ELR (cell line): ENCODE measurements around the gene FAM171A1.
"Not testable (repeated sequence)": the region's sequence is repeated elsewhere in the genome, so short reads cannot be mapped to it uniquely, and the experiment has no call there.

Source experiments
- DNase-seq: peaks from one replicate; pipeline ENCODE4 v3.0.0-alpha.2; 2015; ENCODE audit warnings: low read depth

FAM171A1 gene

DNA sequence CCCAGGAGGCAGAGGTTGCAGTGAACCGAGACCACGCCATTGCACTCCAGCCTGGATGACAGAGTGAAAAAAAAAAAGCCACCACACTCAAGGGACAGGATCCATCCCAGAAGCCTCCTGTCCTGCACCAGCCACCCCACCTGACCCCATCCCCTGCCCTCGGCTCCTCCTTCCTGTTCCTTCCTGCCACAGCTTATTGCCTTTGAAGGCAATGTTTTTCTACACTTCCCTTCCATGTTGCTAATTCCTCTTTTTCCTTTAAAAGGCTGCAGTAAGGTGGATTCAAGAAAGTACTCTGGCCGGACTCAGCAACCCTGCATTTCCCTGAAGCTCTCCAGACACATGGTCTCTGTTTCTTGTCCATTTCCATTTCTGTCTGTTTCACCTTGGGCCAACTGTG lies 80.9 kb downstream of the FAM171A1 start:
- no peak for DNase-seq

- DNase-seq = no peak
These were observed 90.1 kb downstream of the FAM171A1 start for GRCh38 chr10:15280974-15281373.

GRCh38 chr10:15280462-15280861 lies 90.6 kb downstream of the FAM171A1 start:
- DNase-seq = no peak

DNA sequence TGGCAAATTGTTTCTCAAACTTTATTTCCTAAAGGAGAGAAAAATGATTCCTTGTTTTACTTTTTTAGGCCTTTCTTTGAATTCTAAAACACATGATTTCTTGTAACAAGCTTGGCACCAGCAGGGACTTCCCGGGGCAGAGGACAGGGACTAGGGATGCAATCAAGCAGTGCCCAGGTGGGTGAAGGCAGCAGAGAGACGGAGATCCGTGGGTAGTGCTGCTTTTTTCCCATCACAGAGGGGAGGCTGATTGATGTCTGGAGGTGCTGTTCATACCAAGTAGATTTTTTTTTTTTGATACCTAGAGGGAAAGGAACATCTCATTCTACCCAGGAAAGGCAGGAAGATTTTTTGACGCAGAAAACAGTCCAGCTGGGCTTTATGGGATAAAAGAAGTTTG lies 91.9 kb downstream of the FAM171A1 start:
- DNase-seq = no peak

DNA sequence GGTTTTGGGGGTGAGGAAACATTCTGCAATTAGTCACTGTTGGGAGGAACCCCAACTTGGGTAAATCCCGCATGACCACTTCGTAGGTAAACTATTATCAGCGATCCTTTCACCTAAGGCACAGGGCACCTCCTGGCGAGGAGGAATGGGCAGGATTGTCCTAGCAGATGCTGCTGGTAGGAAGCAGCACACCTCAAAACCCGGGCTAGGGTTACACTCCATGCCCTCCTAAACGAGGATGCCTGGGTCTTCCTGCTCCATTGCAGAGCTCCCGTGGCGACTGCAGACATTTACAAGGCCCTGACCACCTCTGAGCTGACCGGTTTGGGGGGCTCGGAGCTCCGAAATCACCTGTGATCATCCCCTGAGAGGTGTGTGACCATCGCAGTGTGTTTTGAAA lies 92.3 kb downstream of the FAM171A1 start:
- no peak for DNase-seq

- DNase-seq = peak; percentile 21
These were observed 95.0 kb downstream of the FAM171A1 start for GRCh38 chr10:15276039-15276438.

- DNase-seq = not testable (repeated sequence)
These were observed 101.3 kb downstream of the FAM171A1 start for GRCh38 chr10:15269838-15270237.

DNA sequence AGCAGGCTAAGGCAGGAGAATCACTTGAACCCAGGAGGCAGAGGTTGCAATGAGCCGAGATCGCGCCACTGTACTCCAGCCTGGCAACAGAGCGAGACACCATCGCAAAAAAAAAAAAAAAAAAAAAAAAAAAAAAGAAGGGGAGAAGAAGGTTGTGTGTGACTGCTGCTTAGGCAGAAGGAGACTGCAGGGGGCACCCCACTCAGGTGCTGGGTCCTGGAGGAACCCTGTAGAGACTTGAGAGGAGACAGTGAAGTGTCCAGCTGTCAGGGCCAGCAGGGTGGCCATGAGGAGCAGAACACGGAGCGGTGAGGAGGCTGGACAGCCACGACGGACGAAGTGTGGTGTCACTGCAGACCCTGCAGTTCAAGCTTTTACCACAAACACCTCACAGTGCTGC lies 103.6 kb downstream of the FAM171A1 start:
- peak; percentile 10 for DNase-seq

DNA sequence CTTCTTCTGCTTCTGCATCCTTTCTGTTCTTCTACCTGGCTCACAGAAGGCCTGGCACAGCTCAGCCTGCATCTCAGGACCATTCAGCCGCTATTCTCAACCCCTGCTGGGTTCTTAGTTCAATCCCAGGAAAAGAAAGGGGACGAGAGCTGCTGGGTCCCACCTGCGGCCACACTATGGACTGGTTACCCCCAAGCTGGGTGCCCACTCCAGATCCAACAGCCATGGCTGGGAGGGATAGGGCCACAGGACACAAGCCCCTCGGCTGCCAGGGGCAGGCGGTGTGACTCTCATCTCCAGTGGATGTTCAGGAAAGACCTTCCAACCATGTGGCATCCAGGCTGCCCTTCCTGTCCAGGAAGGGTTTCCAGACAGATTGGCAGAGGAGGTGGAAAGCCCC lies 105.0 kb downstream of the FAM171A1 start:
- no peak for DNase-seq

DNA sequence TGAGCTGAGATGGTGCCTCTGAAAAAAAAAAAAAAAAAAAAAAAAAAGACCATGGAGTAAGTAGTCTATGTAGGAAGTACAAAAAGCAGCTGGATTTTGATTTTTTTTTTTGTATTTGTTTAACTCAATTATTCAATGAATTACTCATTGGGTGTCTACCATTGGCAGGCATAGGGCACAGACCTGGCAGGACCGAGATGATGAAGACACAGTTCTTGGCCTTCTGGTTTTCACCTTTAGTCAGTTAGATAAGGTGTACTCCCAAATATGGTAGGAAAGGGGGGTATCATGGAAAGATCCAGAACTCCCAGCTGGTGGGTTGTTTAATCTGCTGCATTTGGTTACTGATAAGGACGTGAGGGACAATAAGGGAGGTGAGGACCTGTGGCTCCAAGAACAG lies 105.5 kb downstream of the FAM171A1 start:
- no peak for DNase-seq

- DNase-seq = no peak
These were observed 106.0 kb downstream of the FAM171A1 start for GRCh38 chr10:15265056-15265455.

DNA sequence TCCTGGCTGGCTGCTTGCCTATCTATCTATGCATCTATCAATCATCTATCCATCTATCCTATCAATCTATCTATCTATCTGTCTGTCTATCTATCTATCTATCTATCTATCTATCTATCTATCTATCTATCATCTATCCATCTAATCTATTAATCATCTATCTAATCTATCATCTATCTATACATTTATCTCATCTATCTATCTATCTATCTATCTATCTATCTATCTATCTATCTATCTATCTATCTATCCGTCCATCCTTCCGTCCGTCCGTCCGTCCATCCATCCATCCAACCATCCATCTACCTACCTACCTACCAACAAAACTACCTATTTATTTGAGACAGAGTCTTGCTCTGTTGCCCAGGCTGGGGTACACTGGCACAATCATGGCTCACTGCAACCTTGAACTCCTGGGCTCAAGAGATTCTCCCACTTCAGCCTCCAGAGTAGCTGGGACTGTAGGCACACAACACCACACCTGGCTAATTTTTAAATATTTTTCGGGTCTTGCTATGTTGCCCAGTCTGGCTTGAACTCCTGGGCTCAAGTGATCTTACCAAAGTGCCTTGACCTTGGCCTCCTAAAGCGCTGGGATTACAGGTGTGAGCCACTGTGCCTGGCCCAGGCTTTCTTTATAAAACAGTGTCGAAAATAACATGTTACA lies 107.3 kb downstream of the FAM171A1 start:
- DNase-seq = no peak

- DNase-seq = peak; percentile 23
These were observed 108.9 kb downstream of the FAM171A1 start for GRCh38 chr10:15262036-15262713.

GRCh38 chr10:15259136-15259535 lies 112.0 kb downstream of the FAM171A1 start:
- DNase-seq = no peak

DNA sequence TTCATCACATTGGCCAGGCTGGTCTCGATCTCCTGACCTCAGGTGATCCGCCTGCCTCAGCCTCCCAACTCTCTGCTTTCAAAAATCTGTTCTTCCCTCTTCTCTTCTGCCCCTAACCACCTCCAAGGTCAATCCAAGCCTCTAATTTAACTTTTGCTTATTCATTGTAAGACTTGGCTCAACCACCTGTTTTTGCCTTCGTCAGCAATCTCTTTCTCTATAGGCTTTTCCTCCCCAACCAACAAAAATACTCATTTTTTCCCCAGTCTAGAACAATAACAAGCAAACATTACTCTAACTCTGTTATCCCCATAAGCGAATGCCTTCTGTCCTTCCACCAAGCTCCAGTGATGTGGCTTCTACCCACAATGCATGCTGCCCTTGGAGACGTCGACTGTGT lies 112.8 kb downstream of the FAM171A1 start:
- DNase-seq = no peak

DNA sequence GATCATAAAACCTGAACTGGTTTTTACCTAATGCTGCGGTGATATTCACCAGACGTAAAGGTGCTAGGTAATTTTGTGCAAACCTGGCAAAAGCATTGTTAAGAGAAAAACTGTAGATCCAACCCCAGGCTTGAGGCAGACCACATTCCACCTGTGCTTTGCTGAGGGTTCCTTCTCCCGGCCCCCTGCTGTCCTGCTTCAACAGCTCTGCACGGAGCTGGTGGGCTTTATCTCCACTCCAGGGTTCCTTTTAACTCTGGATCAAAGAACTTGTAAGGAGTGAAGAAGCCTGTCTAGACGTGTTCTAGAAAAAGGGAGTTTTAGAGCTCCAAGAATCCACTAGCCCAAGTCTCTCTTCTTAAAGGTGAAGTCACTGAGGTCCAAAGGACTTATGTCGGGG lies 115.1 kb downstream of the FAM171A1 start:
- DNase-seq = no peak

GRCh38 chr10:15254808-15255648 lies 116.1 kb downstream of the FAM171A1 start:
- DNase-seq = no peak

GRCh38 chr10:15253951-15254807 lies 116.9 kb downstream of the FAM171A1 start:
- no peak for DNase-seq

GRCh38 chr10:15252396-15252795 lies 118.7 kb downstream of the FAM171A1 start:
- no peak for DNase-seq

DNA sequence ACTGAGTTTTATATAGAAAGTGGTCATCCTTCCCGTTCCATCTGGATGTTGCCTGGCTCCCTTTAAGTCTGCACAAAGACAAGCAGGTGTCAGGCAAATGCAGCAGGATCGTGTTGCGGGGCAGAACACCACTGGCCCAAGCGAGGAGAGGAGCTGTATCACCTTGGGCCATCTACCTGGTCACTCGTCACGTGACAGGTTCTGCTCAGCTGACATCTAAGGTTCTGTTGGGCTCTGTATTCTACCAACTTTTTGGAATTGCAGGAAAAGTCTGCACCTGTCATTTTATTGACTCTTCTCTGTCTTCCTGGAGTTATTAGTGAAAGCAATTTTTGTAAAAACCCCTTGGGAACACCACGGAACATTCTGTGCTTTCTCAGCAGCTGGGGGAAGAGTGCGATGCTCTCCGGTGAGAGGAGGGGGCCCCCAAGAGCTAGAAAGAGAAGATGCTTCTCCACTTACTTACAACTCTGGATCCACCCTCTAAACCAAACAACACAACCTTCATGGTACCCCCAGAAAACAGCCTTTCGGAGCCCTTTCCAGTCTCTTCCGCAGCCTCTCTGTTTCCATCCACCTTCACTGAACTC lies 119.2 kb downstream of the FAM171A1 start:
- no peak for DNase-seq

DNA sequence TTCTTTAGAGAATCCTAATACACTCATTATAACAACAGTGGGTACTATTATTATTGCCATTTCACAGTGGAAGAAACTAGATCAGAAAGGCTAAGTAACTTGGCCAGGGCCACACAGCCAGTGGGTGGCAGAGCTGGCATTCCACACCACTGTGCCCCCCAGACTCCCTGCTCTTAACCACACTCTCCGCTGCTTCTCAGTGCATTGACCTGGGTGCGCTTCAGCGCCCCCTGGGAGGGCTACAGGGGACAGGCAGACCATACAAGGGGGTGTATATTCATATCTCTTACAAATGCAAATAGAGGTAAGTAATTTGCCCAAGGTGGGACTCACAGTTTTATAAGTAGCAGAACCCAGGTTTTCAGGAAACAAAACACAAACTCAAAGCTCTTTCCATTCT lies 125.6 kb downstream of the FAM171A1 start:
- peak; percentile 33 for DNase-seq
